Kidney (tissue), 14 donors: ENCODE results near the gene TMEM184A. TPM values are rescaled to one million over a fixed set of nuclear protein-coding genes. Genes with fewer than 3 reads are reported as not detected.

Experiments
- DNase-seq, 5 donors: peaks; one replicate each; pipeline ENCODE4 v3.0.0-alpha.2; 2013 to 2020
- FAIRE-seq: peaks from 2 replicates; lab custom pipeline; 2012; peaks lifted over from hg19 to GRCh38; lab: Jason Lieb, UNC
- H3K27ac ChIP-seq, 2 donors: one replicate each; pipeline ENCODE4 v1.7.0; 2013; ENCODE audit warnings: low read depth in 2 of 2, low read length in 2 of 2, inconsistent platforms in 1 of 2
- H3K27me3 ChIP-seq: one replicate; pipeline ENCODE4 v1.7.1; 2013; ENCODE audit warnings: low read length, inconsistent platforms; ENCODE audit not compliant: control insufficient read depth, insufficient read depth
- H3K36me3 ChIP-seq, 3 donors: one replicate each; pipeline versions ENCODE4 v1.7.0 to v1.7.1; 2013; ENCODE audit warnings: low read length in 3 of 3, control low read depth in 1 of 3, inconsistent platforms in 1 of 3; ENCODE audit not compliant: insufficient read depth in 3 of 3, control insufficient read depth in 2 of 3
- H3K4me1 ChIP-seq, 3 donors: one replicate each; pipeline versions ENCODE4 v1.7.0 to v1.7.1; 2013; ENCODE audit warnings: low read length in 3 of 3, inconsistent platforms in 1 of 3, low read depth in 1 of 3; ENCODE audit not compliant: control insufficient read depth in 2 of 3, insufficient read depth in 2 of 3
- H3K4me3 ChIP-seq, 3 donors: one replicate each; pipeline versions ENCODE4 v1.7.0 to v1.8.1; 2013; ENCODE audit warnings: low read length in 3 of 3, control low read depth in 1 of 3, inconsistent platforms in 1 of 3
- H3K9ac ChIP-seq, 3 donors: one replicate each; pipeline versions ENCODE4 v1.7.0 to v1.7.1; 2013; ENCODE audit warnings: low read length in 3 of 3, control low read depth in 1 of 3, inconsistent platforms in 1 of 3
- H3K9me3 ChIP-seq, 3 donors: one replicate each; pipeline versions ENCODE4 v1.7.0 to v1.7.1; 2013; ENCODE audit warnings: low read length in 3 of 3, control low read depth in 1 of 3, inconsistent platforms in 1 of 3; ENCODE audit not compliant: control insufficient read depth in 2 of 3, insufficient read depth in 1 of 3
- CTCF ChIP-seq: IDR thresholded peaks from 3 replicates; pipeline ENCODE4 v1.5.1; 2012; ENCODE audit warnings: mild to moderate bottlenecking, moderate library complexity, borderline replicate concordance; ENCODE audit not compliant: insufficient read depth; ENCODE audit errors: extremely low read depth
- intact Hi-C: fragments of 100-400 bp; cut with DNase I; formaldehyde crosslinking; loops from one replicate; pipeline ENCODE4 v1.11.1; 2022
- polyA plus RNA-seq: library from polyadenylated mRNA; stranded (reverse); fragments of 350-450 nt; fragmentation: Illumina TruSeq; extraction: RNeasy Lipid Tissue Mini Kit (QIAGEN cat#74804); gene quantifications from one replicate; pipeline ENCODE4 v1.2.3, GENCODE V29; 2014; ENCODE audit warnings: low read depth, low replicate concordance; ENCODE audit not compliant: insufficient read depth
- total RNA-seq: library from RNA; stranded (reverse); fragmentation: NEBNext Ultra II Directional; extraction: Animal tissue kit (Norgen Biotek cat#: 25700); gene quantifications from one replicate; pipeline ENCODE4 v1.2.1, GENCODE V29; 2021
- donor health status: control.
- donor health status: control.
- donor health status: control.
- donor health status: control.
- donor health status: control.
- donor health status: DM: yes; HTN: yes; CAD: no.
- donor health status: Normal renal cell carcinoma (clear cell type).

The TMEM184A gene
- total and polyA plus RNA-seq, 2 donors from 2014 or later: 6.8 to 11.0 TPM

GRCh38 chr7:1542329-1542728, 13.7 kb downstream of the TMEM184A start:
- Histone ChIP-seq H3K9me3 (no peaks in the 10 kb centered on the region), H3K27me3 (no peaks in the 10 kb centered on the region), H3K9ac (no peak overlapping the region), H3K36me3 (peaks cover 0 to 9% (median 0%) of the 10 kb centered on the region in 3 donors), H3K27ac (no peak overlapping the region), H3K4me3 (no peak overlapping the region), H3K4me1 (peaks cover 0 to 8% (median 7%) of the 10 kb centered on the region in 3 donors)
- peak in 1 of 5 donors; percentile 57 for DNase-seq
- intact Hi-C loops: no loop called here
- TF ChIP-seq CTCF: no peak
- no peak for FAIRE-seq

GRCh38 chr7:1541431-1542162, 14.4 kb downstream of the TMEM184A start:
- DNase-seq: peak in 2 of 5 donors; percentile 48 to 73
- H3K9me3 ChIP-seq: no peaks in the 10 kb centered on the region
- peaks cover 0 to 9% (median 0%) of the 10 kb centered on the region in 3 donors for H3K36me3 ChIP-seq
- H3K4me3 ChIP-seq: no peak overlapping the region
- H3K9ac ChIP-seq: no peak overlapping the region
- H3K4me1 ChIP-seq: peaks cover 0 to 12% (median 10%) of the 10 kb centered on the region in 3 donors
- intact Hi-C loops: no loop called here
- no peak for FAIRE-seq
- TF ChIP-seq CTCF: no peak
- no peak overlapping the region for H3K27ac ChIP-seq
- H3K27me3 ChIP-seq: no peaks in the 10 kb centered on the region

GRCh38 chr7:1540776-1541271, 15.2 kb downstream of the TMEM184A start:
- no peak for TF ChIP-seq CTCF
- Histone ChIP-seq H3K27ac (no peak overlapping the region), H3K4me1 (peaks cover 0 to 16% (median 16%) of the 10 kb centered on the region in 3 donors), H3K9me3 (no peaks in the 10 kb centered on the region), H3K4me3 (no peak overlapping the region), H3K9ac (no peak overlapping the region), H3K27me3 (no peaks in the 10 kb centered on the region), H3K36me3 (peaks cover 0 to 12% (median 0%) of the 10 kb centered on the region in 3 donors)
- peak in 2 of 5 donors; percentile 56 to 76 for DNase-seq
- intact Hi-C loops: no loop called here
- no peak for FAIRE-seq
